Measurements from ENCODE around the gene AKAP13.
"Not testable (repeated sequence)": the region's sequence is repeated elsewhere in the genome, so short reads cannot be mapped to it uniquely, and the experiment has no call there.

The AKAP13 gene

DNA sequence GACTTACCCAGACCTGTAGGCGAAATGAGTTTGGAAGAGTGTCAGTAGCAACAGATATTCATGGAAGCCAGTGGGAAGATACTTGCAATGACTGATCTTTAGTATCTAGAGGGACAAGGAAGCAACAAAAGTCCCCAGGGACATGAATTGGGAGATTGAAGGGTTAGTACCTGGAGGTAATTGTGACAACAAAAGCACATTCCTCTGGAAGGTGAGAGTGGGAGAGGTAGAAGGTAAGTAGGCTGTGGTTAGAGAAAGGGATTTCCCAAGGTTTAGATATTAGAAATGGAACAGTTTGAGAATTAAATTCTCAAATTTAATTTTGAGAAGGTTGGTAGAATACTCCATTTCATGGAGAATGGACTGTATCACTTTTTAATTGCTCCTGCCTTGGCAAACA is 191.4 kb downstream of the AKAP13 start:
- DNase-seq (ENCODE audit: low spot score), result no peak

- DNase-seq (ENCODE audit: low spot score), result no peak
Measured at GRCh38 chr15:85576392-85576791, 196.0 kb downstream of the AKAP13 start.

DNA sequence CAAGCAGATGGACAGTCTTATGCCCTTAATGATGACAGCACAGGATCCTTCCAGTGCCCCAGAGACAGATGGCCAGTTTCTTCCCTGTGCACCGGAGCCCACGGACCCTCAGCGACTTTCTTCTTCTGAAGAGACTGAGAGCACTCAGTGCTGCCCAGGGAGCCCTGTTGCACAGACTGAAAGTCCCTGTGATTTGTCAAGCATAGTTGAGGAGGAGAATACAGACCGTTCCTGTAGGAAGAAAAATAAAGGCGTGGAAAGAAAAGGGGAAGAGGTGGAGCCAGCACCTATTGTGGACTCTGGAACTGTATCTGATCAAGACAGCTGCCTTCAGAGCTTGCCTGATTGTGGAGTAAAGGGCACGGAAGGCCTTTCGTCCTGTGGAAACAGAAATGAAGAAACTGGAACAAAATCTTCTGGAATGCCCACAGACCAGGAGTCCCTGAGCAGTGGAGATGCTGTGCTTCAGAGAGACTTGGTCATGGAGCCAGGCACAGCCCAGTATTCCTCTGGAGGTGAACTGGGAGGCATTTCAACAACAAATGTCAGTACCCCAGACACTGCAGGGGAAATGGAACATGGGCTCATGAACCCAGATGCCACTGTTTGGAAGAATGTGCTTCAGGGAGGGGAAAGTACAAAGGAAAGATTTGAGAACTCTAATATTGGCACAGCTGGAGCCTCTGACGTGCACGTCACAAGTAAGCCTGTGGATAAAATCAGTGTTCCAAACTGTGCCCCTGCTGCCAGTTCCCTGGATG is 198.7 kb downstream of the AKAP13 start:
- DNase-seq (ENCODE audit: low spot score), result no peak

- DNase-seq (ENCODE audit: low spot score), result no peak
Measured at GRCh38 chr15:85579957-85580694, 199.7 kb downstream of the AKAP13 start.

- DNase-seq (ENCODE audit: low spot score), result no peak
Measured at GRCh38 chr15:85580879-85581278, 200.5 kb downstream of the AKAP13 start.

DNA sequence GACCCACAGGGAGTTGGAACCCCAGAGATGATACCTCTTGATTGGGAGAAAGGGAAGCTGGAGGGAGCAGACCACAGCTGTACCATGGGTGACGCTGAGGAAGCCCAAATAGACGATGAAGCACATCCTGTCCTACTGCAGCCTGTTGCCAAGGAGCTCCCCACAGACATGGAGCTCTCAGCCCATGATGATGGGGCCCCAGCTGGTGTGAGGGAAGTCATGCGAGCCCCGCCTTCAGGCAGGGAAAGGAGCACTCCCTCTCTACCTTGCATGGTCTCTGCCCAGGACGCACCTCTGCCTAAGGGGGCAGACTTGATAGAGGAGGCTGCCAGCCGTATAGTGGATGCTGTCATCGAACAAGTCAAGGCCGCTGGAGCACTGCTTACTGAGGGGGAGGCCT is 201.1 kb downstream of the AKAP13 start:
- no peak for DNase-seq (ENCODE audit: low spot score)

DNA sequence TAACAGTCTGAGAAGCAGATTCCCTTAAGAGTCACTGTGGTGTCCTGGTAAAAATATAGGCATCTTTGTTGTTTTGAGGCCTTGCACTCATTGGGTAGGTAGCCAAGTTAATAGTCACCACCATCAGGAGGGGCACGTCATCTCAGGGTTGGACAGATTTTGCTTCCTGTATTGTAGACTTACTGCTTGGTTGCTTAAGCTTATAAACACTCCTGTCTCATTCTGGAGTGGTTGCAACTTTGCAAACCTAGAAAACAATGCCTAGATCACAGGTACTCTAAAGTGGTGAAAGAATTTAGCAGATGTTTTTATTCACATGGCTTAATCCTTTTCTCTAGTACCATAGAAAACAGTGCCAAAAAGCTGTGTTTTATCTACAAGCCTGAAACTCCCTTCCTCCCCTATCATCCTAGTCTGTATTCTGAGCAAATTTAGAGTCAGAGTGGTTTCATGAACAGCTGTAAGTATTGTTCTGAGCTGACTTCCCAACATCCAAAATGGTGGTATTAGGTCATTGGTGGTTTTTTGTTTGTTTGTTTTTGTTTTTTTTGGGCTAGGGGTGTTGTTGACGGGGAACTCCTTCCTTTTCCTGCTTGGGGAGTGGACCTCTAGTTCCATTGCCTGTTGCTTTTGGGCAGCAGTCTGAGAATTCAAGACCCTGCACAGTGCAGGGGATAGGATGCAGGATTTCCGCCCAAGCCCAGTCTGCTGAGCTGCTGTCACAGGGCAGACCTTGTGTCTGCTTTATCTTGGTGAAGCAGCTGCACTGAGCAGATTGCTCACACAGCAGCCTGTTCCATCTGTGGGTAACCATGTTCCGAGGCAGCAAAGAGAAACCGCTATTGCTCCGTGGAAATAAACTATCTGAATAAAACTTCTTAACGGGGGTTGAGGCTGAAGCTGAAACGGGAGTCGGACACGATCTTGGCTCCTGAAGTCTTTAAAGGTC is 202.0 kb downstream of the AKAP13 start:
- DNase-seq (ENCODE audit: low spot score), result no peak

DNA sequence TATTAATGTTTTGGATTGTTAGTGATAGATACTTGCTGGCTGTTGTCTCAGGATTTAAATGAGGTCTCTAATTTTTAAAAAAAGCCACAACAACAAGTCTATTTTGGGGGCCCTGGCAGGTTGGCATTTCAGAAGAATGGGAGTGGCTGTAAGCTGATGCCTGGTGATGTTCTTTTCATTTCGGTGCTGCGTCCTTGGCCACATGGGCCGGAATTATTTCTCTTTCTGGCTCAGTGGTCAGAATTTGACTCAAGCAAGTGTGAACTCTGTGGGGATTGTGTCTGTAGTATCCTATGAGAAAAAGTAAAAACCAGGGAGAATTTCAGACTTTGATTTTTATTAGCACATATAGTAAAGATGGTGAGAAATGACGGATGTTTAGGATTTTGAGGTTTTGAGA is 203.0 kb downstream of the AKAP13 start:
- DNase-seq (ENCODE audit: low spot score), result no peak

GRCh38 chr15:85583923-85584390 is 203.6 kb downstream of the AKAP13 start:
- no peak for DNase-seq (ENCODE audit: low spot score)

DNA sequence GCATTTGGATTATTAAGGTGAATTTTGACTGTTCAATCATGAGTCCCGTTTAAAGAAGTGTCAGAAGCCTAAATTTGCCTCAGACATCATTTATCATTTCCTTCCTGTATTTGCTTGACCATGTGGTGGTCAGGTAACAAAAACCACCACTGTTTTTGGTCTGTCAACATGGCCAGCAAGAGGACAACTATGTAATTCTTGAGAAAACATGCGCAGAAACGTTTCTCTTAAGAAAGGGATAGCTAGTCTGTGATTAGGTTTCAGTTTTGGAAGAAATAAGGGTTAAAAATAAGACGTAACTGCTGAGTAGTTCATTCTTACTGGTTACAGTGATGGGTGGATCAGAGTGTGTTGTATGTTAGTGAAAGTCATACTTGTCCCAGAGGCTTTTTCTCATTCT is 204.5 kb downstream of the AKAP13 start:
- DNase-seq (ENCODE audit: low spot score), result no peak

GRCh38 chr15:85586196-85586595 is 205.8 kb downstream of the AKAP13 start:
- DNase-seq (ENCODE audit: low spot score), result not testable (repeated sequence)

GRCh38 chr15:85587707-85588411 is 207.5 kb downstream of the AKAP13 start:
- no peak for DNase-seq (ENCODE audit: low spot score)

- DNase-seq (ENCODE audit: low spot score), result no peak
Measured at GRCh38 chr15:85588677-85589076, 208.3 kb downstream of the AKAP13 start.

- DNase-seq (ENCODE audit: low spot score), result no peak
Measured at GRCh38 chr15:85589851-85590250, 209.4 kb downstream of the AKAP13 start.

DNA sequence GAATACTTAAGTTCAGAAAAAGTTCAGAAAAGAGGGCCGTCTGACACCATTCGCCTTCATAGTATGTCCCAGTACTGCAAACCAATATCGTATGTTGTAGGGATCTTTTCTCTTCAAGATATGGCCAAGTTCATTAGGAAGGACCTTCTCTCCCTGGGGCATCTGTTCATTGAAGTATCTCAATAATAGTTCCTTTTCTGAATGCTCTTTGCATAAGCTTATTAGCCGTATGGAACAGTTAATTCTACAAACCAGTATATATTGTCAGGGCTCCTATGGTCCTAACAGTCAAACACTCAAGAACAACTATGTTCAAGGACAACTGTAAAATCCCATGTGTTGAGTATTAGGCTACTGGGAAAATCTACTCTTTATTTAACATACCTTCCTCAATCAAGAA is 211.2 kb downstream of the AKAP13 start:
- DNase-seq (ENCODE audit: low spot score), result no peak

DNA sequence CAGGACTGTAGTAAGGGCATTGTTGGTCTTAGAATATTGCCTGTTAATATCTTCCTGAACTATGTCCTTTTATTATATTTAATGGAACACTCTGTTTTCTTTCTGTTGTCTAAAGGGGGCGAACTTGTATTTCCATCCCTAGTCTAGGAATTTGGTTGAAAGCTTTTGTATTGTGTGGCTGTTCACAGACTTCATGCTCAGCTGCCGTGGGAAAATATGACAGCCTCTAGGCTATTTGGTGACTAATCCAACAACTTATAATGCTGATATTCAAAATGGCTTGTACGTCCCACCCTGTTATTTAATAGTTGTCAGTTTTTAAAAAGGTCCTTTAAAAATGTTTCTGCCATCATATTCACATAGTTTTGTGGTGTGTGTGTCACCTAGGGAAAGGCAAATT is 211.7 kb downstream of the AKAP13 start:
- no peak for DNase-seq (ENCODE audit: low spot score)

DNA sequence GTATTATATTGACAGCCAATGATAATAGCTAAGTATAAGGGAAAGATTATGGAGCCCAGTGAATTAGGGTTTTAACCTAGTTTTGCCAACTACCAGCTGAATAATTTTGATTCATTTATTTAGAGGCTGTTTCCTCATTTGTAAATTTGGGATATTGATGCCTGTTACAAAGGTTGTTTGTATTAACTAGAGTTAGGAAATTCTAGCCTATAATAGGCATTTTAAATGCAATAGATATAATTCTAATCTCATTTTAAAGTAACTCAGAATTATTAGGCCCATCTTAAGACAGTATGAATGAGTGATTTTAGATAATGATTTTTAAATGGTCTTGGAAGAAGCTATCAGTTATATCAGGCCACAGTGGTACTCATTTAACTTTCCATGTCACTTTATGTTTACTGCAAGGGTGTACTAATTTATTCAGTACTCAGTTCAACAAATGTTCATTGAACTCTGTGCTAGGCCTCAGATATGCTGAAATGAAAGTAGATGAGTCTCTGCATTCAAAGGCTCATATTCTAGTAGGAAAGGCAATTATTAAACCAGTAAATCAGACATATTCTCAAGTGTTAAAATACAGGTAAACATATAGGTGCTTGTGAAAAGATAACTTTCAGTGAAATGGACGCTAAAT is 213.5 kb downstream of the AKAP13 start:
- DNase-seq (ENCODE audit: low spot score), result no peak

GRCh38 chr15:85595804-85596536 is 215.6 kb downstream of the AKAP13 start:
- DNase-seq (ENCODE audit: low spot score), result no peak

GRCh38 chr15:85597155-85597815 is 216.9 kb downstream of the AKAP13 start:
- no peak for DNase-seq (ENCODE audit: low spot score)

DNA sequence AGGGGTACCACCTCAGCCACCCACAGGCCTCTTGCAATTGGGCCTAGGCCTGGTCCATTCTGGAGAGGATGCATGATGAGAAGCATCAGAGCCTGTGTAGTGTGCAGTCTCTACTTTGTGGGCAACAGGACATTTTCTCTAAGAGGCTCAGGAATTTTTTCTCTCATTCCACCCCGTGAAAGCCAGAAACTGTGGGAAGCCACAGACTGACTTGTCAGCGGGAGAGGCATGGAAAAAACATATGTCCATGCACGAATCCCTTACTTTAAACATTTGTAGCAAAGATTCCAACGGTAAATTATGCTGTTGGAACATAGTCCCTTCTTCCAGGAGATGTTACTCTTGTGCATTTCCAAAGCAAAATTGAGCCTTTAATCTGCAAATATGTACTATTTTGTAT is 217.8 kb downstream of the AKAP13 start:
- DNase-seq (ENCODE audit: low spot score), result no peak

Data from putamen (tissue), 1 donor.